CD14-positive monocyte (primary cell): Measurements from ENCODE around the gene HTRA3. TPM values are rescaled to one million over a fixed set of nuclear protein-coding genes. Genes with fewer than 3 reads are reported as not detected.

Source experiments
- DNase-seq, 3 donors: peaks; one replicate each; pipeline ENCODE4 v3.0.0-alpha.2; 2011 to 2022
- H2AFZ ChIP-seq: 2 replicates; pipeline ENCODE4 v1.6.0; 2012; ENCODE audit warnings: mild to moderate bottlenecking, low read depth, low read length, inconsistent platforms; ENCODE audit not compliant: insufficient read depth, poor library complexity, severe bottlenecking
- H3K27ac ChIP-seq, 2 donors: 1 replicate in 1 of 2; 2 replicates in 1 of 2; pipeline ENCODE4 v1.5.1; 2012 to 2013; ENCODE audit warnings: low read length in 2 of 2, control low read depth in 1 of 2, inconsistent platforms in 1 of 2, low read depth in 1 of 2, mild to moderate bottlenecking in 1 of 2
- H3K27me3 ChIP-seq, 2 donors: one replicate each; pipeline versions ENCODE4 v1.6.0 to v1.6.1; 2011 to 2013; ENCODE audit warnings: low read length in 2 of 2; ENCODE audit not compliant: control insufficient read depth in 2 of 2, insufficient read depth in 2 of 2
- H3K36me3 ChIP-seq, 2 donors: replicated peaks in 1 of 2; 1 replicate in 1 of 2; 2 replicates in 1 of 2; pipeline versions ENCODE4 v1.5.1 to v1.6.1; 2012 to 2013; ENCODE audit warnings: low read length in 2 of 2, control low read depth in 1 of 2, inconsistent platforms in 1 of 2, mild to moderate bottlenecking in 1 of 2; ENCODE audit not compliant: insufficient read depth in 2 of 2, control insufficient read depth in 1 of 2
- H3K4me1 ChIP-seq, 2 donors: 1 replicate in 1 of 2; 2 replicates in 1 of 2; pipeline versions ENCODE4 v1.5.1 to v1.6.1; 2012 to 2013; ENCODE audit warnings: low read length in 2 of 2, control low read depth in 1 of 2, inconsistent platforms in 1 of 2, mild to moderate bottlenecking in 1 of 2, moderate library complexity in 1 of 2; ENCODE audit not compliant: insufficient read depth in 2 of 2, control insufficient read depth in 1 of 2
- H3K4me2 ChIP-seq: replicated peaks from 2 replicates; pipeline ENCODE3; 2012; ENCODE audit warnings: low read length, moderate library complexity, mild to moderate bottlenecking; ENCODE audit not compliant: poor library complexity, severe bottlenecking; ENCODE audit errors: extremely low read depth
- H3K4me3 ChIP-seq, 3 experiments: fragments of 200-600 bp in 1 of 3; sonication (generic) in 1 of 3; replicated peaks in 1 of 3; 1 replicate in 2 of 3; 2 replicates in 1 of 3; pipeline ENCODE4 v1.5.1; 2011 to 2013; ENCODE audit warnings: low read length in 3 of 3, mild to moderate bottlenecking in 3 of 3, control low read depth in 2 of 3, low read depth in 2 of 3, inconsistent platforms in 1 of 3, moderate library complexity in 1 of 3
- H3K79me2 ChIP-seq: 2 replicates; pipeline ENCODE4 v1.6.0; 2012; ENCODE audit warnings: mild to moderate bottlenecking, control low read depth, inconsistent platforms, low read length, moderate library complexity; ENCODE audit not compliant: insufficient read depth
- H3K9ac ChIP-seq: 2 replicates; pipeline ENCODE4 v1.6.0; 2017; ENCODE audit warnings: low read length, mild to moderate bottlenecking; ENCODE audit not compliant: insufficient read depth, poor library complexity, severe bottlenecking
- H3K9me3 ChIP-seq, 2 donors: replicated peaks in 1 of 2; 1 replicate in 1 of 2; 2 replicates in 1 of 2; pipeline versions ENCODE4 v1.5.1 to v1.6.1; 2012 to 2013; ENCODE audit warnings: low read length in 2 of 2, control low read depth in 1 of 2; ENCODE audit not compliant: control insufficient read depth in 1 of 2, insufficient read depth in 1 of 2
- H4K20me1 ChIP-seq: 2 replicates; pipeline ENCODE4 v1.6.0; 2012; ENCODE audit warnings: mild to moderate bottlenecking, low read length, control low read depth, moderate library complexity; ENCODE audit not compliant: insufficient read depth
- H3K27ac Mint-ChIP-seq, 7 donors: one replicate each; pipeline ENCODE4 v1.8.0; 2020; ENCODE audit warnings: mild to moderate bottlenecking in 7 of 7, mixed read lengths in 7 of 7, moderate library complexity in 6 of 7, inconsistent platforms in 2 of 7
- H3K27me3 Mint-ChIP-seq, 3 donors: one replicate each; pipeline ENCODE4 v1.8.0; 2021 to 2022; ENCODE audit warnings: low read depth in 3 of 3, mild to moderate bottlenecking in 3 of 3, mixed read lengths in 3 of 3, moderate library complexity in 3 of 3, inconsistent platforms in 1 of 3
- H3K36me3 Mint-ChIP-seq, 2 donors: one replicate each; pipeline ENCODE4 v1.8.0; 2020; ENCODE audit warnings: mixed read lengths in 2 of 2, inconsistent platforms in 1 of 2, mild to moderate bottlenecking in 1 of 2
- H3K4me1 Mint-ChIP-seq: one replicate; pipeline ENCODE4 v1.8.0; 2020; ENCODE audit warnings: mild to moderate bottlenecking, mixed read lengths
- H3K4me3 Mint-ChIP-seq, 2 donors: one replicate each; pipeline ENCODE4 v1.8.0; 2020; ENCODE audit warnings: mild to moderate bottlenecking in 2 of 2, mixed read lengths in 2 of 2, moderate library complexity in 1 of 2
- H3K9me3 Mint-ChIP-seq, 7 donors: one replicate each; pipeline ENCODE4 v1.8.0; 2020 to 2022; ENCODE audit warnings: mixed read lengths in 7 of 7, mild to moderate bottlenecking in 6 of 7, moderate library complexity in 6 of 7, inconsistent platforms in 2 of 7
- WGBS: methylation state at CpG from one replicate; pipeline ENCODE4 v1.1.5; 2013; ENCODE audit warnings: missing lambda C conversion rate; ENCODE audit not compliant: insufficient coverage; 5-methylcytosine and 5-hydroxymethylcytosine counted together
- intact Hi-C, 2 donors: fragments of 100-400 bp; cut with micrococcal nuclease; formaldehyde crosslinking; loops; one replicate each; pipeline versions ENCODE4 v1.15.0 to v1.15.1; 2023
- polyA plus RNA-seq, 3 donors: library from polyadenylated mRNA; depleted of rRNA in 1 of 3; unstranded in 2 of 3; stranded (reverse) in 1 of 3; fragments of 300-500 nt in 2 of 3; fragments of >200 nt in 1 of 3; fragmentation: Illumina TruSeq in 2 of 3; gene quantifications; 1 replicate in 2 of 3; 2 replicates in 1 of 3; pipeline ENCODE4 v1.2.3, GENCODE V29; 2012 to 2021
- TF ChIP-seq, protein P1 (sequence below): fragments of 200-600 bp; IDR thresholded peaks from one replicate; pipeline ENCODE4 v1.8.0; 2022; ENCODE audit warnings: antibody characterized with exemption, mild to moderate bottlenecking

Gene HTRA3
- polyA plus RNA-seq, 3 donors, result not detected

DNA sequence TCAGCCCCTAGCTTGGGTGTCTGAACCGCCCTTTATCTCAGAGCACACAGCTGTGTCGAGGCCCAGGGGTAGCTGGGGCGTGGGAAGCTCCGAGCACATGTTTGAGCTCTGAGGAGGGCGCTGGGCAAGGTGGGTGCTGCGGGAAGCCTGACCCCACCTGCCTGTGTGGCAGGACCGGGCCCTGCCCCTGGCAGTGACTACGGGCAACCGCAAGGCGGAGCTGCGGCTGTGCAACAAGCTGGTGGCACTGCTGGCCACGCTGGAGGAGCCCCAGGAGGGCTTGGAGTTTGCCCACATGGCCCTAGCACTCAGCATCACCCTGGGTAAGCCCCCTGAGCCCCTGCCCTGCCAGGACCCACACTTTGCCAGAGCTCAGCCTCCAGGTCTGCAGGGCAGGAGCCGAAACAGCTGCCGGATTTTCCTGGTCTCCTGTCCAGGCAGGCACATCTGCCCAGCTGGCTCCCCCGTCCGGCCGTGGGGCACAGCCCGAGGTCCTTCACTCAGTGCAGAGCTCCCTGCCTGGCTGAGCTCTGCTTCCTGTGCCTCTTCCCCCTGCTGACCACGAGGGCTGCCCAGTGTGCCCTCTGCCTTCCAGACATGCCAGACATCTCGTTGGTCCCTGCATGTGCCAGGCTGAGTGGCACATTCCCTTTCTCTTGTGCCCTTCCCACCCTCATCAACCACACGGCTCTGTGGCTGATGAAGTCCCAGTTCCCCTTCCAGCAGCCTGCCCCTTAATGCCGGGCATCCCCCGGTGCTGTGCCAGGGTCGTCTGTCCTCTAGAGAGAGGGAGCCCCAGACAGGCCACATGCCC is 33.2 kb upstream of the HTRA3 start:
- no peaks in the 10 kb centered on the region for H3K79me2 ChIP-seq
- intact Hi-C loops, result no loop called here
- H3K4me1 Mint-ChIP-seq, result peaks cover 20% of the 10 kb centered on the region
- peaks cover 0 to 1% (median 1%) of the 10 kb centered on the region in 3 donors for H3K27me3 Mint-ChIP-seq
- 75% methylated on average over 24 of the region's 24 CpGs for WGBS
- peaks cover 0 to 2% (median 0%) of the 10 kb centered on the region in 7 donors for H3K9me3 Mint-ChIP-seq
- H3K36me3 Mint-ChIP-seq, result peaks cover 42 to 47% of the 10 kb centered on the region in 2 donors
- H3K4me3 Mint-ChIP-seq, result no peak overlapping the region
- no peaks in the 10 kb centered on the region for H3K9me3 ChIP-seq
- TF ChIP-seq, protein P1, sequence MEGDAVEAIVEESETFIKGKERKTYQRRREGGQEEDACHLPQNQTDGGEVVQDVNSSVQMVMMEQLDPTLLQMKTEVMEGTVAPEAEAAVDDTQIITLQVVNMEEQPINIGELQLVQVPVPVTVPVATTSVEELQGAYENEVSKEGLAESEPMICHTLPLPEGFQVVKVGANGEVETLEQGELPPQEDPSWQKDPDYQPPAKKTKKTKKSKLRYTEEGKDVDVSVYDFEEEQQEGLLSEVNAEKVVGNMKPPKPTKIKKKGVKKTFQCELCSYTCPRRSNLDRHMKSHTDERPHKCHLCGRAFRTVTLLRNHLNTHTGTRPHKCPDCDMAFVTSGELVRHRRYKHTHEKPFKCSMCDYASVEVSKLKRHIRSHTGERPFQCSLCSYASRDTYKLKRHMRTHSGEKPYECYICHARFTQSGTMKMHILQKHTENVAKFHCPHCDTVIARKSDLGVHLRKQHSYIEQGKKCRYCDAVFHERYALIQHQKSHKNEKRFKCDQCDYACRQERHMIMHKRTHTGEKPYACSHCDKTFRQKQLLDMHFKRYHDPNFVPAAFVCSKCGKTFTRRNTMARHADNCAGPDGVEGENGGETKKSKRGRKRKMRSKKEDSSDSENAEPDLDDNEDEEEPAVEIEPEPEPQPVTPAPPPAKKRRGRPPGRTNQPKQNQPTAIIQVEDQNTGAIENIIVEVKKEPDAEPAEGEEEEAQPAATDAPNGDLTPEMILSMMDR, result no peak
- H3K9ac ChIP-seq, result no peak overlapping the region
- H3K27me3 ChIP-seq, result no peaks in the 10 kb centered on the region
- H3K36me3 ChIP-seq, result peaks cover 98% of the 10 kb centered on the region in 2 donors
- H3K4me1 ChIP-seq, result peaks cover 16 to 18% of the 10 kb centered on the region in 2 donors
- no peak overlapping the region for H3K27ac ChIP-seq
- no peak overlapping the region for H3K4me2 ChIP-seq
- no peak overlapping the region for H3K4me3 ChIP-seq
- no peak overlapping the region for H3K27ac Mint-ChIP-seq
- peaks cover 98% of the 10 kb centered on the region for H4K20me1 ChIP-seq
- H2AFZ ChIP-seq, result no peak overlapping the region
- no peak for DNase-seq

GRCh38 chr4:8236920-8237195 is 32.7 kb upstream of the HTRA3 start:
- no peaks in the 10 kb centered on the region for H3K27me3 ChIP-seq
- Mint-ChIP-seq H3K27me3 (peaks cover 0 to 1% (median 1%) of the 10 kb centered on the region in 3 donors), H3K9me3 (peaks cover 0 to 2% (median 0%) of the 10 kb centered on the region in 7 donors), H3K36me3 (peaks cover 47 to 53% of the 10 kb centered on the region in 2 donors), H3K4me3 (no peak overlapping the region), H3K4me1 (peaks cover 23% of the 10 kb centered on the region), H3K27ac (no peak overlapping the region)
- H2AFZ ChIP-seq, result no peak overlapping the region
- no peak overlapping the region for H3K4me2 ChIP-seq
- no peaks in the 10 kb centered on the region for H3K9me3 ChIP-seq
- no peak overlapping the region for H3K27ac ChIP-seq
- no peak for DNase-seq
- peaks cover 97 to 98% of the 10 kb centered on the region in 2 donors for H3K36me3 ChIP-seq
- WGBS, result 98% methylated on average over 9 of the region's 9 CpGs
- H3K79me2 ChIP-seq, result no peaks in the 10 kb centered on the region
- peaks cover 98% of the 10 kb centered on the region for H4K20me1 ChIP-seq
- peaks cover 16 to 19% of the 10 kb centered on the region in 2 donors for H3K4me1 ChIP-seq
- H3K4me3 ChIP-seq, result no peak overlapping the region
- H3K9ac ChIP-seq, result no peak overlapping the region
- TF ChIP-seq, protein P1, result no peak
- intact Hi-C loops, result no loop called here
